Measurements from ENCODE around the gene TTC12.

TTC12 gene

DNA sequence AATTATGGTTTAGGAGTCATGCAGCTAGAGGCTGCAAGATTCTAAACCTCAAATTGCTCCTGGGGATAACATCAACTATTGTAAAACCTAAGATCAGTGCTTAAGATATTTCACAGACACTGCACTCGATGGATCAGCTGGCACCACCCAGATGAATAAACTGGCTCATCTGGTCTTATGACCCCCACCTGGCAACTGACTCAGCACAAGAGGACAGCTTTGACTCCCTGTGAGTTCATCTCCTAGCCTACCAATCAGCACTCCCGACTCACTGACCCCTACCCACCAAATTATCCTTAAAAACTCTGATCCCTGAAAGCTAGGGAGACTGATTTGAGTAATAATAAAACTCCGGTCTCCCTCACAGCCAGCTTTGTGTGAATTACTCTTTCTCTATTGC lies 782 bp upstream of the TTC12 start:
- no peak for TF ChIP-seq RAD21 (IDR thresholded peaks at IDR 0.05; ENCODE audit: low read depth)
- no peak for TF ChIP-seq FOXM1 (IDR thresholded peaks at IDR 0.05; ENCODE audit: borderline replicate concordance, low read depth)

GRCh38 chr11:113314065-113314388 lies 356 bp upstream of the TTC12 start:
- TF ChIP-seq TCF12 (IDR thresholded peaks at IDR 0.05; ENCODE audit: low read depth) (no peak), TAF1 (IDR thresholded peaks at IDR 0.05; ENCODE audit: low read depth) (no peak), TEAD4 (IDR thresholded peaks at IDR 0.05) (no peak), EGR1 (IDR thresholded peaks at IDR 0.05) (no peak), REST (IDR thresholded peaks at IDR 0.05; ENCODE audit: low read depth) (no peak), RAD21 (IDR thresholded peaks at IDR 0.05; ENCODE audit: low read depth) (no peak), YY1 (IDR thresholded peaks at IDR 0.05; ENCODE audit: low read depth) (no peak), FOXM1 (IDR thresholded peaks at IDR 0.05; ENCODE audit: borderline replicate concordance, low read depth) (no peak), NFIC (IDR thresholded peaks at IDR 0.05) (no peak), CEBPB (IDR thresholded peaks at IDR 0.05) (no peak), CREB1 (IDR thresholded peaks at IDR 0.05; ENCODE audit: low read depth) (no peak), ZBTB7A (IDR thresholded peaks at IDR 0.05; ENCODE audit: low read depth) (no peak), EP300 (IDR thresholded peaks at IDR 0.05; ENCODE audit: borderline replicate concordance) (no peak)
- TF ChIP-seq, protein P1, sequence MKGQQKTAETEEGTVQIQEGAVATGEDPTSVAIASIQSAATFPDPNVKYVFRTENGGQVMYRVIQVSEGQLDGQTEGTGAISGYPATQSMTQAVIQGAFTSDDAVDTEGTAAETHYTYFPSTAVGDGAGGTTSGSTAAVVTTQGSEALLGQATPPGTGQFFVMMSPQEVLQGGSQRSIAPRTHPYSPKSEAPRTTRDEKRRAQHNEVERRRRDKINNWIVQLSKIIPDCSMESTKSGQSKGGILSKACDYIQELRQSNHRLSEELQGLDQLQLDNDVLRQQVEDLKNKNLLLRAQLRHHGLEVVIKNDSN (IDR thresholded peaks at IDR 0.05): no peak
- TF ChIP-seq, protein P2, sequence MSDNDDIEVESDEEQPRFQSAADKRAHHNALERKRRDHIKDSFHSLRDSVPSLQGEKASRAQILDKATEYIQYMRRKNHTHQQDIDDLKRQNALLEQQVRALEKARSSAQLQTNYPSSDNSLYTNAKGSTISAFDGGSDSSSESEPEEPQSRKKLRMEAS (IDR thresholded peaks at IDR 0.05): no peak

GRCh38 chr11:113315811-113316210 lies 1.4 kb downstream of the TTC12 start:
- TF ChIP-seq REST (IDR thresholded peaks at IDR 0.05; ENCODE audit: low read depth) (no peak), FOXM1 (IDR thresholded peaks at IDR 0.05; ENCODE audit: borderline replicate concordance, low read depth) (no peak)

DNA sequence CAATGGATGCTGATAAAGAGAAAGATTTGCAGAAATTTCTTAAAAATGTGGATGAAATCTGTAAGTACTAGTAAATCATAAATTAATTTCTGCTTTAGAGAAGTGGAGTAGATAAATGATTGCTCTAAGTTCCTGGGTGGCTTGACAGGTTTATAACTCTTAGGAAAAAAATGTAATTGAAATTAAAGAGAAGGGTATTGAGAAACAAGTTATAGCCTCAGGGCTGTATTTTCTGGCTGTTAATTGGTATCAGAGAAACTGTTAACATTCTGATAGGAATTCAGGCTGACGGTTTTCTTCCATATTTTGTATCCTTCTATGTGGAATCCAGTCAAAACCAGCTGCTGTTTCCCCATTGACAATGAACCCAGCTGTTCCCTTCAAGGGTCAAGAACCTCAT lies 1.9 kb downstream of the TTC12 start:
- TF ChIP-seq FOXM1 (IDR thresholded peaks at IDR 0.05; ENCODE audit: borderline replicate concordance, low read depth) (no peak), EGR1 (IDR thresholded peaks at IDR 0.05) (no peak), CEBPB (IDR thresholded peaks at IDR 0.05) (no peak), TCF12 (IDR thresholded peaks at IDR 0.05; ENCODE audit: low read depth) (no peak), EP300 (IDR thresholded peaks at IDR 0.05; ENCODE audit: borderline replicate concordance) (no peak), ZBTB7A (IDR thresholded peaks at IDR 0.05; ENCODE audit: low read depth) (no peak)
- TF ChIP-seq, protein P1 (IDR thresholded peaks at IDR 0.05): no peak

DNA sequence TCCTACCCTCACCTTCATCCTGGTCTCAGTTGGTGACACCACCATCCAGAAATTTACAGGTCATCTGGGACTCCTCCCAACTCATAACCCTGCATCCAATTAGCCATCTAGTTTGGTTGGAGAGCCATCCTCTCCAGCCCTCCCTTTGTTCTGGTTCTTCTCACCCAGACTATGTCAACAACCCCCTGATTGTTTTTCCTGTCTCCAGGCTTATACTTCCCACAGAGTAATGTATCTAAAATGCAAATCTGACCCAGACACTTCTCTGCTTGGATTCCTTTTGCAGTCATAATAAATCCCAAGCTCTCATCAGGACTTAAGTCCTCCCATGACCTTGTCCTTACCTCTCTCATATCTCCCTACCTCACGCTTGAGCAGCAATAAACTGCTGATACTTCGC lies 3.0 kb downstream of the TTC12 start:
- no peak for TF ChIP-seq EGR1 (IDR thresholded peaks at IDR 0.05)
- TF ChIP-seq CREB1 (IDR thresholded peaks at IDR 0.05; ENCODE audit: low read depth): no peak
- TF ChIP-seq TEAD4 (IDR thresholded peaks at IDR 0.05): no peak
- TF ChIP-seq FOXM1 (IDR thresholded peaks at IDR 0.05; ENCODE audit: borderline replicate concordance, low read depth): no peak
- TF ChIP-seq, protein P1 (IDR thresholded peaks at IDR 0.05): no peak
- TF ChIP-seq CEBPB (IDR thresholded peaks at IDR 0.05): no peak
- TF ChIP-seq TAF1 (IDR thresholded peaks at IDR 0.05; ENCODE audit: low read depth): no peak
- no peak for TF ChIP-seq EP300 (IDR thresholded peaks at IDR 0.05; ENCODE audit: borderline replicate concordance)
- TF ChIP-seq YY1 (IDR thresholded peaks at IDR 0.05; ENCODE audit: low read depth): no peak
- TF ChIP-seq ZBTB7A (IDR thresholded peaks at IDR 0.05; ENCODE audit: low read depth): no peak
- TF ChIP-seq REST (IDR thresholded peaks at IDR 0.05; ENCODE audit: low read depth): no peak
- TF ChIP-seq, protein P2 (IDR thresholded peaks at IDR 0.05): no peak

Measured in Ishikawa (cell line).